T47D (cell line): ENCODE measurements around the gene RAG2.
A peak's percentile ranks its signal among the peaks of the same experiment; 100 is the strongest.
"Not testable (repeated sequence)": the region's sequence is repeated elsewhere in the genome, so short reads cannot be mapped to it uniquely, and the experiment has no call there.

Experiments
- DNase-seq, 2 experiments: peaks; one replicate each; pipeline versions ENCODE4 v3.0.0 to v3.0.0-alpha.2; 2011 to 2012; ENCODE audit warnings: low read depth in 1 of 2, low spot score in 1 of 2
- JUND ChIP-seq: IDR thresholded peaks from 2 replicates; pipeline ENCODE4 v1.6.1; 2012; ENCODE audit warnings: low read depth
- in situ Hi-C: cut with HindIII; loops from 2 replicates; pipeline ENCODE4 v1.10.0; 2016; ENCODE audit warnings: low sequenced_read_pairs, low pct_unique_long_range_greater_than_20kb

RAG2 gene

GRCh38 chr11:36564376-36565030 lies 33.5 kb downstream of the RAG2 start:
- TF ChIP-seq JUND = no peak
- DNase-seq = peak; percentile 46 to 84
- in situ Hi-C loops = no loop called here

- DNase-seq = no peak
- in situ Hi-C loops = no loop called here
- no peak for TF ChIP-seq JUND
Measured at GRCh38 chr11:36558571-36559413, 39.2 kb downstream of the RAG2 start.

DNA sequence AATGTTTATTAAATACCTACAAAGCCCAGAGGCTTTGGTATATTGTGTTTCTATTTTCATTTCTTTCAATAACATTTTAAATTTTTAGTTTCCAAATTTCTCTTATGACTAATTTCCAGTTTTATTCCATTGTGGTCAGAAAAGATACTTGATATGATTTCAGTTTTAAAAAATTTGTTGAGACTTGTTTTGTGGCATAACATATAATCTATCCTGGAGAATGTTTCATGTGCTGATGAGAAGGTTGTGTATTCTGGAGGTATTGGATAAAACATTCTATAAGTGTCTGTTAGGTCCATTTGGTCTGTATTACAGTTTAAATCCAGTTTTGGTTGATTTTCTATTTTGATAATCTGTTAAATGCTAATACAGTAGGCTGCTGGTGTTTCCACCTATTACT lies 40.0 kb downstream of the RAG2 start:
- in situ Hi-C loops = no loop called here
- no peak for DNase-seq
- no peak for TF ChIP-seq JUND

DNA sequence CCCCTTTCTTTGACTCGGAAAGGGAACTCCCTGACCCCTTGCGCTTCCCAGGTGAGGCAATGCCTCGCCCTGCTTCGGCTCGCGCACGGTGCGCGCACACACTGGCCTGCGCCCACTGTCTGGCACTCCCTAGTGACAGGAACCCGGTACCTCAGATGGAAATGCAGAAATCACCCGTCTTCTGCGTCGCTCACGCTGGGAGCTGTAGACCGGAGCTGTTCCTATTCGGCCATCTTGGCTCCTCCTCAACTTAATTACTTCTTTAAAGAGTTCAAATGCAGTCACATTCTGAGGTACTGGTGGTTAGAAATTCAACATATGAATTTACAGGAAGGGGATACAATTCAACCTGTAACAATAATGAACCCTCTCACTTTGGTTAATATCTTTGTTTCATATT lies 40.6 kb downstream of the RAG2 start:
- in situ Hi-C loops = not testable (repeated sequence)
- DNase-seq = peak in 1 of 2 experiments; percentile 70

GRCh38 chr11:36550385-36551115 lies 47.5 kb downstream of the RAG2 start:
- no peak for DNase-seq
- TF ChIP-seq JUND = no peak
- in situ Hi-C loops = no loop called here
